ENCODE data around the gene ZNF181.

Gene ZNF181

GRCh38 chr19:34732612-34733211 lies 1.3 kb upstream of the ZNF181 start:
- H4K12ac ChIP-seq (ENCODE audit: low read depth, low read length) = no peak overlapping the region
- H3K4ac ChIP-seq (ENCODE audit: low read depth, low read length) = no peak overlapping the region
- H3K14ac ChIP-seq (ENCODE audit: low read length) = no peak overlapping the region
- no peaks in the 10 kb centered on the region for H3K36me3 ChIP-seq (ENCODE audit: control insufficient read depth in 1 of 2, insufficient read depth in 2 of 2, low read length in 2 of 2)
- no peak overlapping the region for H2BK120ac ChIP-seq (ENCODE audit: insufficient read depth, low read length, poor library complexity)
- H4K91ac ChIP-seq (ENCODE audit: low read depth, low read length) = no peak overlapping the region
- no peak overlapping the region for H3K4me3 ChIP-seq (ENCODE audit: low read depth, low read length)
- H3K9me3 ChIP-seq (ENCODE audit: insufficient read depth, low read depth, low read length) = peaks cover 3% of the 10 kb centered on the region
- H3K79me2 ChIP-seq (ENCODE audit: control insufficient read depth, insufficient read depth, low read length, poor library complexity) = peaks cover 3% of the 10 kb centered on the region
- peaks cover 3 to 6% of the 10 kb centered on the region in 2 experiments for H3K4me1 ChIP-seq (ENCODE audit: control insufficient read depth in 1 of 2, insufficient read depth in 2 of 2, low read length in 2 of 2)
- DNase-seq = no peak
- H2BK5ac ChIP-seq (ENCODE audit: low read depth, low read length, poor library complexity) = no peak overlapping the region
- no peak overlapping the region for H2AFZ ChIP-seq (ENCODE audit: insufficient read depth, low read length, poor library complexity)
- H3K27ac ChIP-seq (ENCODE audit: low read depth, low read length) = no peak overlapping the region
- H3K9ac ChIP-seq (ENCODE audit: low read length) = no peak overlapping the region
- WGBS (ENCODE audit: extremely low coverage, insufficient coverage, insufficient read length) = no CpG with 5 or more reads among the region's 15 CpGs
- no peak overlapping the region for H2AK5ac ChIP-seq (ENCODE audit: low read length)
- H3K18ac ChIP-seq (ENCODE audit: low read length) = no peak overlapping the region
- peaks cover 7% of the 10 kb centered on the region for H3K79me1 ChIP-seq (ENCODE audit: low read length)
- peak overlapping the region; percentile 81 for H4K8ac ChIP-seq (ENCODE audit: low read depth, low read length)
- peak overlapping the region; percentile 79 for H3K4me2 ChIP-seq (ENCODE audit: low read length)
- no peak overlapping the region for H2BK12ac ChIP-seq (ENCODE audit: low read length)
- H3K23ac ChIP-seq (ENCODE audit: low read length) = no peak overlapping the region
- no peaks in the 10 kb centered on the region for H3K27me3 ChIP-seq (ENCODE audit: insufficient read depth, low read length)

GRCh38 chr19:34733266-34733745 lies 737 bp upstream of the ZNF181 start:
- Histone ChIP-seq H3K4ac (ENCODE audit: low read depth, low read length) (no peak overlapping the region), H4K8ac (ENCODE audit: low read depth, low read length) (peak overlapping the region; percentile 79), H3K23ac (ENCODE audit: low read length) (no peak overlapping the region), H2AK5ac (ENCODE audit: low read length) (no peak overlapping the region), H3K9ac (ENCODE audit: low read length) (peak overlapping the region; percentile 13), H2BK120ac (ENCODE audit: insufficient read depth, low read length, poor library complexity) (no peak overlapping the region), H4K12ac (ENCODE audit: low read depth, low read length) (peak overlapping the region; percentile 90), H3K4me3 (ENCODE audit: low read depth, low read length) (peak overlapping the region; percentile 84), H3K79me1 (ENCODE audit: low read length) (peaks cover 7% of the 10 kb centered on the region), H3K79me2 (ENCODE audit: control insufficient read depth, insufficient read depth, low read length, poor library complexity) (peaks cover 3% of the 10 kb centered on the region), H3K36me3 (ENCODE audit: control insufficient read depth in 1 of 2, insufficient read depth in 2 of 2, low read length in 2 of 2) (no peaks in the 10 kb centered on the region), H3K27me3 (ENCODE audit: insufficient read depth, low read length) (no peaks in the 10 kb centered on the region), H3K9me3 (ENCODE audit: insufficient read depth, low read depth, low read length) (peaks cover 3% of the 10 kb centered on the region), H3K27ac (ENCODE audit: low read depth, low read length) (peak overlapping the region; percentile 87), H3K4me2 (ENCODE audit: low read length) (peak overlapping the region; percentile 79), H4K91ac (ENCODE audit: low read depth, low read length) (peak overlapping the region; percentile 54), H2BK5ac (ENCODE audit: low read depth, low read length, poor library complexity) (no peak overlapping the region), H2AFZ (ENCODE audit: insufficient read depth, low read length, poor library complexity) (peak overlapping the region; percentile 68), H2BK12ac (ENCODE audit: low read length) (no peak overlapping the region), H3K18ac (ENCODE audit: low read length) (no peak overlapping the region), H3K4me1 (ENCODE audit: control insufficient read depth in 1 of 2, insufficient read depth in 2 of 2, low read length in 2 of 2) (peaks cover 3 to 6% of the 10 kb centered on the region in 2 experiments), H3K14ac (ENCODE audit: low read length) (peak overlapping the region; percentile 8)
- peak; percentile 79 to 82 for DNase-seq
- no CpG with 5 or more reads among the region's 13 CpGs for WGBS (ENCODE audit: extremely low coverage, insufficient coverage, insufficient read length)

DNA sequence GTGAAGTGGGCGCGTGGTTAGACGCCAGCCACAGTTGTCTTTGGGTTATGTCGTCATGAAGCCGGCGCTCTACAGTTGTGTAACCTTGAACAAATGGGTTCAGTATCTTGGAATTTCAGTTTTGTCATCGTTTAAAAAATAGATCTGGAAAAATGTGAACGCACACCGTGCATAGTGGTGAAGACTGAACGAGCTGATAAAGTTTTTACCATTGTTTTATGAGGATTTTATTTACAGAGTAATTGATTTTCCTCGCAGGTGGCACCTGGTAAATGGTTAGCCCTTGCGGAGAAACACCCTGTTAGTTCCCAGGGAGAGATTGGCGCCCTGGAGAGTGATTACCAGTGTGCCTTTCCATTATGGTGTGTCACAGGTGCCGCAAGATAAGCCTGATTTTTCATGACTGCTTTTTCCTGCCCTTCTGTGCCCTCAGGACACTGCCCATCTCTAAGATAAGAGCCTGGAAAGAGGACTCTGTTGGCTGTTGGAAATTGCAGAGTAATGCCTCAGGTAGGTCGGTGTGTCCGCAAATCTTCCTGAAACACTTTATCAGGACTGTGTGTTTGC lies 577 bp downstream of the ZNF181 start:
- DNase-seq = peak; percentile 87
- H2BK5ac ChIP-seq (ENCODE audit: low read depth, low read length, poor library complexity) = peak overlapping the region; percentile 97
- no peak overlapping the region for H3K4ac ChIP-seq (ENCODE audit: low read depth, low read length)
- H3K79me1 ChIP-seq (ENCODE audit: low read length) = peaks cover 7% of the 10 kb centered on the region
- peaks cover 3% of the 10 kb centered on the region for H3K9me3 ChIP-seq (ENCODE audit: insufficient read depth, low read depth, low read length)
- peak overlapping the region; percentile 87 for H3K27ac ChIP-seq (ENCODE audit: low read depth, low read length)
- no peaks in the 10 kb centered on the region for H3K27me3 ChIP-seq (ENCODE audit: insufficient read depth, low read length)
- peak overlapping the region; percentile 91 for H3K18ac ChIP-seq (ENCODE audit: low read length)
- no peak overlapping the region for H3K23ac ChIP-seq (ENCODE audit: low read length)
- H2AK5ac ChIP-seq (ENCODE audit: low read length) = no peak overlapping the region
- whole genome bisulfite sequencing (ENCODE audit: extremely low coverage, insufficient coverage, insufficient read length) = no CpG with 5 or more reads among the region's 16 CpGs
- H3K4me2 ChIP-seq (ENCODE audit: low read length) = peak overlapping the region; percentile 79
- peak overlapping the region; percentile 100 for H4K8ac ChIP-seq (ENCODE audit: low read depth, low read length)
- H2BK12ac ChIP-seq (ENCODE audit: low read length) = no peak overlapping the region
- peaks cover 0 to 4% of the 10 kb centered on the region in 2 experiments for H3K36me3 ChIP-seq (ENCODE audit: control insufficient read depth in 1 of 2, insufficient read depth in 2 of 2, low read length in 2 of 2)
- H4K12ac ChIP-seq (ENCODE audit: low read depth, low read length) = peak overlapping the region; percentile 98
- H2BK120ac ChIP-seq (ENCODE audit: insufficient read depth, low read length, poor library complexity) = peak overlapping the region; percentile 96
- peak overlapping the region; percentile 99 for H3K14ac ChIP-seq (ENCODE audit: low read length)
- peak overlapping the region; percentile 84 for H3K4me3 ChIP-seq (ENCODE audit: low read depth, low read length)
- peaks cover 3 to 6% of the 10 kb centered on the region in 2 experiments for H3K4me1 ChIP-seq (ENCODE audit: control insufficient read depth in 1 of 2, insufficient read depth in 2 of 2, low read length in 2 of 2)
- peak overlapping the region; percentile 78 for H3K9ac ChIP-seq (ENCODE audit: low read length)
- peak overlapping the region; percentile 99 for H4K91ac ChIP-seq (ENCODE audit: low read depth, low read length)
- peak overlapping the region; percentile 99 for H2AFZ ChIP-seq (ENCODE audit: insufficient read depth, low read length, poor library complexity)
- H3K79me2 ChIP-seq (ENCODE audit: control insufficient read depth, insufficient read depth, low read length, poor library complexity) = peaks cover 3% of the 10 kb centered on the region

GRCh38 chr19:34744896-34745690 lies 11.1 kb downstream of the ZNF181 start:
- Histone ChIP-seq H3K4me1 (ENCODE audit: control insufficient read depth in 1 of 2, insufficient read depth in 2 of 2, low read length in 2 of 2) (no peaks in the 10 kb centered on the region), H3K27ac (ENCODE audit: low read depth, low read length) (no peak overlapping the region), H3K79me2 (ENCODE audit: control insufficient read depth, insufficient read depth, low read length, poor library complexity) (no peaks in the 10 kb centered on the region), H3K9me3 (ENCODE audit: insufficient read depth, low read depth, low read length) (peaks cover 6% of the 10 kb centered on the region), H3K27me3 (ENCODE audit: insufficient read depth, low read length) (no peaks in the 10 kb centered on the region), H2AFZ (ENCODE audit: insufficient read depth, low read length, poor library complexity) (no peak overlapping the region), H3K9ac (ENCODE audit: low read length) (no peak overlapping the region), H3K4me3 (ENCODE audit: low read depth, low read length) (no peak overlapping the region), H3K79me1 (ENCODE audit: low read length) (no peaks in the 10 kb centered on the region), H3K36me3 (ENCODE audit: control insufficient read depth in 1 of 2, insufficient read depth in 2 of 2, low read length in 2 of 2) (no peaks in the 10 kb centered on the region), H2BK12ac (ENCODE audit: low read length) (no peak overlapping the region), H2BK120ac (ENCODE audit: insufficient read depth, low read length, poor library complexity) (no peak overlapping the region), H2BK5ac (ENCODE audit: low read depth, low read length, poor library complexity) (no peak overlapping the region), H4K8ac (ENCODE audit: low read depth, low read length) (no peak overlapping the region), H3K14ac (ENCODE audit: low read length) (no peak overlapping the region), H3K4me2 (ENCODE audit: low read length) (no peak overlapping the region), H3K18ac (ENCODE audit: low read length) (no peak overlapping the region), H4K12ac (ENCODE audit: low read depth, low read length) (no peak overlapping the region), H3K4ac (ENCODE audit: low read depth, low read length) (no peak overlapping the region), H4K91ac (ENCODE audit: low read depth, low read length) (no peak overlapping the region), H3K23ac (ENCODE audit: low read length) (no peak overlapping the region), H2AK5ac (ENCODE audit: low read length) (no peak overlapping the region)
- no CpG with 5 or more reads among the region's 3 CpGs for WGBS (ENCODE audit: extremely low coverage, insufficient coverage, insufficient read length)
- no peak for DNase-seq

Measured in trophoblast cell (in vitro differentiated cells and primary cell).